Measurements from ENCODE around the gene PIAS4.
A peak's percentile ranks its signal among the peaks of the same experiment; 100 is the strongest.

PIAS4 gene

GRCh38 chr19:4067396-4068046, 60.0 kb downstream of the PIAS4 start (continued):
- TF ChIP-seq PRDM2 (tag by site-specific recombination; IDR thresholded peaks at IDR 0.05; ENCODE audit: borderline replicate concordance) (no peak), ZBTB49 (tag by site-specific recombination; IDR thresholded peaks at IDR 0.05; ENCODE audit: low read depth) (no peak), ZNF514 (tag by site-specific recombination; IDR thresholded peaks at IDR 0.05) (no peak), ZNF354C (tag by site-specific recombination; IDR thresholded peaks at IDR 0.05; ENCODE audit: borderline replicate concordance, low read depth) (no peak), ZNF138 (tag by site-specific recombination; IDR thresholded peaks at IDR 0.05; ENCODE audit: borderline replicate concordance) (no peak), ZNF768 (tag by site-specific recombination; IDR thresholded peaks at IDR 0.05) (no peak), ZNF704 (tag by site-specific recombination; IDR thresholded peaks at IDR 0.05) (no peak), TRIM28 (IDR thresholded peaks at IDR 0.05; ENCODE audit: borderline replicate concordance, low read length) (no peak), ZNF660 (tag by site-specific recombination; IDR thresholded peaks at IDR 0.05) (no peak), ZBTB17 (tag by site-specific recombination; IDR thresholded peaks at IDR 0.05) (no peak), REST (tag by site-specific recombination; IDR thresholded peaks at IDR 0.05) (no peak), ZNF426 (tag by site-specific recombination; IDR thresholded peaks at IDR 0.05) (no peak), INSM2 (tag by site-specific recombination; IDR thresholded peaks at IDR 0.05) (no peak), ZFP37 (tag by site-specific recombination; IDR thresholded peaks at IDR 0.05) (no peak), SP2 (tag by site-specific recombination; IDR thresholded peaks at IDR 0.05) (peak; percentile 65), PATZ1 (tag by site-specific recombination; IDR thresholded peaks at IDR 0.05) (peak; percentile 30), ZIC2 (tag by site-specific recombination; IDR thresholded peaks at IDR 0.05) (peak; percentile 71), PBX3 (CRISPR knock-in tag; IDR thresholded peaks at IDR 0.05) (no peak), ZNF239 (tag by site-specific recombination; IDR thresholded peaks at IDR 0.05) (no peak), ZNF157 (tag by site-specific recombination; IDR thresholded peaks at IDR 0.05) (no peak), KLF8 (tag by site-specific recombination; IDR thresholded peaks at IDR 0.05) (peak; percentile 87; the same call in 1 of the 2 replicates)

Data from HEK293 (cell line).